ENCODE results near the gene RETREG3. TPM values are rescaled to one million over a fixed set of nuclear protein-coding genes. Genes with fewer than 3 reads are reported as not detected.

Gene RETREG3
- total RNA-seq, 1 experiment from 2014 or later, result 59.0 TPM

DNA sequence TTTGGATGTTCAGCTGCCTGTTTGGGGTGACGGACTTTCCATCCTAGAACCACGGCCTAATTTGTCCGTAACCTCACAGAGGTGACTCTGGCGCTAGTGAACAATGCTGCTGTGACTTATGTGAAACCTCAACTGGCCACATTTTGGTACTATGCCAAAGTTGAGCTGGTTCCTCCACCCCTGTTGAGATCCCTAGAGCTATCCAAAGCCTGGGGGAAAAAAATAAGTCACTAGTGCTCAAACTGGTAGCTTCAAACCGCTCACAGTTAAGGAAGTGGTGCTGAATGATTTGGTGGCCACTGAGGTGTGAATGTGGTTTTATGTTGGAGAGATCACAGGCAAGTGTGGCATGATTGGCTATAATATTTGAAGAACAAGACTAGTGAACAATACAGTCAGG lies 38.6 kb upstream of the RETREG3 start:
- no TSS peak for BruUV-seq (replicated peaks)
- no peak overlapping the region for H3K4me3 ChIP-seq (ENCODE audit: low read depth, low read length)
- H3K4me1 ChIP-seq, result no peaks in the 10 kb centered on the region
- Mint-ChIP-seq H3K36me3 (ENCODE audit: insufficient read depth, unreplicated experiment) (no peaks in the 10 kb centered on the region), H3K9me3 (ENCODE audit: unreplicated experiment) (no peaks in the 10 kb centered on the region), H3K4me3 (ENCODE audit: unreplicated experiment) (no peak overlapping the region), H3K4me1 (ENCODE audit: low read depth, unreplicated experiment) (peaks cover 3% of the 10 kb centered on the region), H3K27me3 (ENCODE audit: insufficient read depth, unreplicated experiment) (peaks cover under 1% of the 10 kb centered on the region), H3K27ac (ENCODE audit: unreplicated experiment) (no peak overlapping the region)
- TF ChIP-seq, protein P1, sequence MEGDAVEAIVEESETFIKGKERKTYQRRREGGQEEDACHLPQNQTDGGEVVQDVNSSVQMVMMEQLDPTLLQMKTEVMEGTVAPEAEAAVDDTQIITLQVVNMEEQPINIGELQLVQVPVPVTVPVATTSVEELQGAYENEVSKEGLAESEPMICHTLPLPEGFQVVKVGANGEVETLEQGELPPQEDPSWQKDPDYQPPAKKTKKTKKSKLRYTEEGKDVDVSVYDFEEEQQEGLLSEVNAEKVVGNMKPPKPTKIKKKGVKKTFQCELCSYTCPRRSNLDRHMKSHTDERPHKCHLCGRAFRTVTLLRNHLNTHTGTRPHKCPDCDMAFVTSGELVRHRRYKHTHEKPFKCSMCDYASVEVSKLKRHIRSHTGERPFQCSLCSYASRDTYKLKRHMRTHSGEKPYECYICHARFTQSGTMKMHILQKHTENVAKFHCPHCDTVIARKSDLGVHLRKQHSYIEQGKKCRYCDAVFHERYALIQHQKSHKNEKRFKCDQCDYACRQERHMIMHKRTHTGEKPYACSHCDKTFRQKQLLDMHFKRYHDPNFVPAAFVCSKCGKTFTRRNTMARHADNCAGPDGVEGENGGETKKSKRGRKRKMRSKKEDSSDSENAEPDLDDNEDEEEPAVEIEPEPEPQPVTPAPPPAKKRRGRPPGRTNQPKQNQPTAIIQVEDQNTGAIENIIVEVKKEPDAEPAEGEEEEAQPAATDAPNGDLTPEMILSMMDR (IDR thresholded peaks at IDR 0.05; ENCODE audit: insufficient read depth in 1 of 2, low read depth in 1 of 2, low read length in 1 of 2, severe bottlenecking in 1 of 2, unreplicated experiment in 1 of 2), result no peak
- no peaks in the 10 kb centered on the region for H3K27me3 ChIP-seq (replicated peaks; ENCODE audit: control insufficient read depth, insufficient read depth, low read length)
- DNase-seq, result no peak
- intact Hi-C loops (cut with micrococcal nuclease; ENCODE audit: unreplicated experiment), result no loop called here
- POLR2A ChIA-PET, result interaction anchor here (0.9 kb wide), 1 partner anchor 39 kb away, joined by 3 read pairs; the partner anchor contains the start of genes RETREG3 and TUBG1
- no peaks in the 10 kb centered on the region for H3K9me3 ChIP-seq
- CTCF ChIA-PET, result no interaction called here
- H3K36me3 ChIP-seq (ENCODE audit: control insufficient read depth, insufficient read depth, low read length), result no peaks in the 10 kb centered on the region

DNA sequence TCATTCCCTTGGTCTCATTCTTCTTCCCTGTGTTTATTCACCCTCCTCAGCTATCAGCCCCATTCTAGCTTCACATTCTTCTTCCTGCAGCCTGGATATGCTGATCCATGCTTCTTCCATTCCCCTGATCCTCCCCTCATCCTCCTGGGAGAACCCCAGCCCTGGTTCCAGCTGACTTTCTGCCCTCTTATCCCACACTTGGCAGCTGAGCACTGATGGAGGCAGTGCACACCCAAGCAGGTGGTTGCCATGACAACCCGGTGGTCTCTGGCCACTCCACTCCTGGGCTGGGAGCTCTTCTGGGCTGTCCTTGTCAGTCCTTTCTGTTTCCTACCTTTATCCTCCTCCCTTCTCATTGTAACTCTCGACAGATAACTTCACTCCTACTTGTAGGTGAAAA lies 33.2 kb upstream of the RETREG3 start:
- H3K4me3 ChIP-seq (ENCODE audit: low read depth, low read length), result no peak overlapping the region
- CTCF ChIA-PET, result interaction anchor here (1.0 kb wide), 1 partner anchor 65 kb away, joined by 3 read pairs; the partner anchor contains the start of gene PSMC3IP
- H3K4me1 ChIP-seq, result no peaks in the 10 kb centered on the region
- POLR2A ChIA-PET, result interaction anchor here (0.5 kb wide), 1 partner anchor 293 kb away, joined by 5 read pairs; no protein-coding TSS in a partner anchor
- H3K9me3 ChIP-seq, result no peaks in the 10 kb centered on the region
- Mint-ChIP-seq H3K36me3 (ENCODE audit: insufficient read depth, unreplicated experiment) (no peaks in the 10 kb centered on the region), H3K4me3 (ENCODE audit: unreplicated experiment) (no peak overlapping the region), H3K4me1 (ENCODE audit: low read depth, unreplicated experiment) (peaks cover 8% of the 10 kb centered on the region), H3K27ac (ENCODE audit: unreplicated experiment) (no peak overlapping the region), H3K27me3 (ENCODE audit: insufficient read depth, unreplicated experiment) (peaks cover 6% of the 10 kb centered on the region), H3K9me3 (ENCODE audit: unreplicated experiment) (no peaks in the 10 kb centered on the region)
- BruUV-seq (replicated peaks), result no TSS peak
- no peaks in the 10 kb centered on the region for H3K36me3 ChIP-seq (ENCODE audit: control insufficient read depth, insufficient read depth, low read length)
- TF ChIP-seq, protein P1 (IDR thresholded peaks at IDR 0.05; ENCODE audit: insufficient read depth in 1 of 2, low read depth in 1 of 2, low read length in 1 of 2, severe bottlenecking in 1 of 2, unreplicated experiment in 1 of 2), result no peak
- no peaks in the 10 kb centered on the region for H3K27me3 ChIP-seq (replicated peaks; ENCODE audit: control insufficient read depth, insufficient read depth, low read length)
- intact Hi-C loops (cut with micrococcal nuclease; ENCODE audit: unreplicated experiment), result no loop called here
- DNase-seq, result no peak

DNA sequence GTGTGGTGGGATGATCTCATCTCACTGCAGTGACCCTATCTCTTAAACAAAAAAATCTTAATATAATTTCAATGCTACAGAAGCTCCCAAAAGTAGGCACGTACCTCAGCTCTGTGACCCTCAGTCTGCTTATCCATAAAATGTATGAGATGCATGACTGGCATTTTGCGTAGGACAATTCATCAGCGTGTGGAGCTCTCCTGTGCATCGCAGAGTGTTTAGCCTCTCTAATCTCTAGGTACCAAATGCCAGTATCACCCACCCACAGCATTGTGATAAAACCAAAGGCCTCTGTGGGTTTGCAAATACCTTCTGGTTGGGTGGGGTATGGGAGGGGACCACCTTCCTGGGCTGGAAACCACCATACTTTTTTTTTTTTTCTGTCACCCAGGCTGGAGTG lies 30.9 kb upstream of the RETREG3 start:
- ChIA-PET CTCF (interaction anchor here (0.6 kb wide), 1 partner anchor 195 kb away, joined by 4 read pairs; no protein-coding TSS in a partner anchor), POLR2A (no interaction called here)
- Mint-ChIP-seq H3K4me3 (ENCODE audit: unreplicated experiment) (no peak overlapping the region), H3K36me3 (ENCODE audit: insufficient read depth, unreplicated experiment) (no peaks in the 10 kb centered on the region), H3K27ac (ENCODE audit: unreplicated experiment) (no peak overlapping the region), H3K9me3 (ENCODE audit: unreplicated experiment) (no peaks in the 10 kb centered on the region), H3K27me3 (ENCODE audit: insufficient read depth, unreplicated experiment) (peaks cover 6% of the 10 kb centered on the region), H3K4me1 (ENCODE audit: low read depth, unreplicated experiment) (peaks cover 8% of the 10 kb centered on the region)
- H3K9me3 ChIP-seq, result no peaks in the 10 kb centered on the region
- DNase-seq, result no peak
- no peaks in the 10 kb centered on the region for H3K4me1 ChIP-seq
- TF ChIP-seq, protein P1 (IDR thresholded peaks at IDR 0.05; ENCODE audit: insufficient read depth in 1 of 2, low read depth in 1 of 2, low read length in 1 of 2, severe bottlenecking in 1 of 2, unreplicated experiment in 1 of 2), result no peak
- H3K4me3 ChIP-seq (ENCODE audit: low read depth, low read length), result no peak overlapping the region
- no peaks in the 10 kb centered on the region for H3K27me3 ChIP-seq (replicated peaks; ENCODE audit: control insufficient read depth, insufficient read depth, low read length)
- H3K36me3 ChIP-seq (ENCODE audit: control insufficient read depth, insufficient read depth, low read length), result no peaks in the 10 kb centered on the region
- intact Hi-C loops (cut with micrococcal nuclease; ENCODE audit: unreplicated experiment), result no loop called here
- no TSS peak for BruUV-seq (replicated peaks)

Measured in Caco-2 (cell line).